ENCODE measurements around the gene ZNF710. TPM values are rescaled to one million over a fixed set of nuclear protein-coding genes. Genes with fewer than 3 reads are reported as not detected.

ZNF710 gene
- total RNA-seq, 1 experiment from 2014 or later = 10.0 TPM

GRCh38 chr15:90084876-90085423, 83.8 kb downstream of the ZNF710 start:
- Histone ChIP-seq H3K79me2 (ENCODE audit: insufficient read depth, low read length) (no peaks in the 10 kb centered on the region), H3K4me3 (replicated peaks in 1 of 2; ENCODE audit: low read depth in 1 of 2, low read length in 2 of 2) (no peak overlapping the region), H3K9ac (ENCODE audit: low read length) (no peak overlapping the region), H4K20me1 (ENCODE audit: insufficient read depth) (no peaks in the 10 kb centered on the region), H3K4me2 (ENCODE audit: low read length) (no peak overlapping the region), H2AFZ (ENCODE audit: low read depth, low read length, poor library complexity, severe bottlenecking) (no peak overlapping the region), H3K27ac (ENCODE audit: low read depth, low read length) (no peak overlapping the region), H3K9me2 (ENCODE audit: insufficient read depth) (no peaks in the 10 kb centered on the region), H3K27me3 (ENCODE audit: insufficient read depth, low read length) (no peaks in the 10 kb centered on the region), H3K36me3 (ENCODE audit: control insufficient read depth in 1 of 2, insufficient read depth in 2 of 2, low read length in 2 of 2) (peaks cover 0 to 6% of the 10 kb centered on the region in 2 experiments; a peak in 1 of 4 replicates), H3K9me3 (ENCODE audit: control insufficient read depth in 1 of 2, insufficient read depth in 1 of 2, low read depth in 1 of 2, low read length in 2 of 2) (no peaks in the 10 kb centered on the region), H3K4me1 (ENCODE audit: control insufficient read depth in 1 of 2, insufficient read depth in 2 of 2, low read length in 2 of 2) (peaks cover 0 to 13% of the 10 kb centered on the region in 2 experiments; a peak in 2 of 4 replicates)
- CTCF ChIA-PET = interaction anchor here (0.9 to 4.3 kb wide), 4 partner anchors 10 to 345 kb away, joined by 3 to 35 read pairs (median 8); no protein-coding TSS in a partner anchor
- ATAC-seq (no peak), DNase-seq (ENCODE audit: low read depth, low spot score) (no peak)
- RAD21 ChIA-PET (ENCODE audit: low non-redundant PET in 1 of 2, low total read pairs in 2 of 2, uncharacterized antibody in 2 of 2, unreplicated experiment in 2 of 2) = no interaction called here
- no TSS peak for BruUV-seq (replicated peaks)
- TF ChIP-seq SIN3A (IDR thresholded peaks at IDR 0.05; ENCODE audit: low read depth) (no peak), RAD21 (IDR thresholded peaks at IDR 0.05; ENCODE audit: low read depth) (no peak), REST (IDR thresholded peaks at IDR 0.05; ENCODE audit: low read depth) (no peak)
- POLR2A ChIA-PET = no interaction called here
- intact Hi-C loops (cut with micrococcal nuclease) = loop anchor here (5.0 kb wide), 1 partner anchor 173 kb away; the partner anchor contains the start of gene ARPIN

- Histone ChIP-seq H3K9me2 (ENCODE audit: insufficient read depth) (no peaks in the 10 kb centered on the region), H3K27me3 (ENCODE audit: insufficient read depth, low read length) (no peaks in the 10 kb centered on the region), H3K4me1 (ENCODE audit: control insufficient read depth in 1 of 2, insufficient read depth in 2 of 2, low read length in 2 of 2) (peaks cover 0 to 13% of the 10 kb centered on the region in 2 experiments; a peak in 2 of 4 replicates), H3K9ac (ENCODE audit: low read length) (no peak overlapping the region), H3K36me3 (ENCODE audit: control insufficient read depth in 1 of 2, insufficient read depth in 2 of 2, low read length in 2 of 2) (peaks cover 0 to 6% of the 10 kb centered on the region in 2 experiments; a peak in 1 of 4 replicates), H3K9me3 (ENCODE audit: control insufficient read depth in 1 of 2, insufficient read depth in 1 of 2, low read depth in 1 of 2, low read length in 2 of 2) (no peaks in the 10 kb centered on the region), H3K79me2 (ENCODE audit: insufficient read depth, low read length) (no peaks in the 10 kb centered on the region), H2AFZ (ENCODE audit: low read depth, low read length, poor library complexity, severe bottlenecking) (no peak overlapping the region), H3K27ac (ENCODE audit: low read depth, low read length) (no peak overlapping the region), H3K4me2 (ENCODE audit: low read length) (no peak overlapping the region), H4K20me1 (ENCODE audit: insufficient read depth) (no peaks in the 10 kb centered on the region), H3K4me3 (replicated peaks in 1 of 2; ENCODE audit: low read depth in 1 of 2, low read length in 2 of 2) (no peak overlapping the region)
- ChIA-PET POLR2A (no interaction called here), CTCF (interaction anchor here (0.9 to 4.3 kb wide), 5 partner anchors 9 to 345 kb away, joined by 3 to 35 read pairs (median 14); no protein-coding TSS in a partner anchor), RAD21 (ENCODE audit: low non-redundant PET in 1 of 2, low total read pairs in 2 of 2, uncharacterized antibody in 2 of 2, unreplicated experiment in 2 of 2) (interaction anchor here in 1 of 2 experiments (1.5 kb wide), 1 partner anchor 114 kb away, joined by 3 read pairs; no protein-coding TSS in a partner anchor)
- intact Hi-C loops (cut with micrococcal nuclease) = loop anchor here (5.0 kb wide), 1 partner anchor 173 kb away; the partner anchor contains the start of gene ARPIN
- ATAC-seq (no peak), DNase-seq (ENCODE audit: low read depth, low spot score) (no peak)
- BruUV-seq (replicated peaks) = no TSS peak
- no peak for TF ChIP-seq ELF1 (IDR thresholded peaks at IDR 0.05; ENCODE audit: borderline replicate concordance, low read depth)
- TF ChIP-seq EZH2 (IDR thresholded peaks at IDR 0.05) = no peak
- no peak for TF ChIP-seq CEBPB (IDR thresholded peaks at IDR 0.05; ENCODE audit: low read depth)
- TF ChIP-seq YY1 (IDR thresholded peaks at IDR 0.05; ENCODE audit: extremely low read depth, insufficient replicate concordance, low read depth, low read length) = no peak
- no peak for TF ChIP-seq CTCF (IDR thresholded peaks at IDR 0.05 in 2 of 3, conservative IDR thresholded peaks at IDR 0.05 in 1 of 3; ENCODE audit: borderline replicate concordance in 1 of 3, insufficient read depth in 1 of 3, low read depth in 2 of 3, low read length in 2 of 3)
- TF ChIP-seq RAD21 (IDR thresholded peaks at IDR 0.05; ENCODE audit: low read depth) = no peak
- TF ChIP-seq ZBTB33 (IDR thresholded peaks at IDR 0.05; ENCODE audit: extremely low read depth, insufficient replicate concordance, low read length) = no peak
- TF ChIP-seq POLR2A (IDR thresholded peaks at IDR 0.05; ENCODE audit: borderline replicate concordance, extremely low read depth, insufficient read depth, insufficient read length) = no peak
- no peak for TF ChIP-seq SP1 (IDR thresholded peaks at IDR 0.05; ENCODE audit: low read depth)
Observed at GRCh38 chr15:90085565-90085964, 84.4 kb downstream of the ZNF710 start.
